ENCODE results near the gene WNT3.

WNT3 gene

DNA sequence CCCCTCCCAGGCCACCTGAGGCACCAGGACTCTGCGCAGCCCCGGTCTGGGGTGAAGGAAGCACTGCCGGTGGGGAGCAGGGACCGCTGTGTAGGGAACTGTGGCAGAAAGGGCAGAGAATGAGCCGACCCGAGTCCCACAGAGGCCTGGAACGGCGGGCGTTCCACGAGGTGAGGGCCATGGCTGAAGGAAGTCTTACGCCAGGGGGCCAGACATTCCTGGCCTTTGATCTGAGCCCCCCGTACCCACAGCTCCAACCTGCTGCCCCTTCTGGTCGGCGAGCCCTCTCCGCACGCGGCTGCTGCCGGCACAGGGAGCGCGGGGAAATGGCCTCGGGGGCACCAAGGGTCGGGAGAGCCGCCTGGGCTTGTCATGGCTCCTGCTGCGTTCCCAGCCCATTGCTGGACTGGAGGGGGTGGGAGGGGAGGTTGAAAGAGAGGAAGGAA lies 1.4 kb upstream of the WNT3 start:
- H3K79me2 ChIP-seq (ENCODE audit: control insufficient read depth, insufficient read depth, low read length), result peaks cover 37% of the 10 kb centered on the region
- peak overlapping the region; percentile 93 for H3K4ac ChIP-seq (ENCODE audit: low read depth, low read length)
- H4K8ac ChIP-seq (ENCODE audit: low read depth, low read length), result peak overlapping the region; percentile 0
- H2BK5ac ChIP-seq (ENCODE audit: low read length), result peak overlapping the region; percentile 100
- peak overlapping the region; percentile 96 for H3K27ac ChIP-seq (ENCODE audit: low read depth, low read length)
- peak overlapping the region; percentile 93 for H3K56ac ChIP-seq (ENCODE audit: low read length)
- H3K27me3 ChIP-seq (ENCODE audit: insufficient read depth, low read length, poor library complexity), result no peaks in the 10 kb centered on the region
- peaks cover 22% of the 10 kb centered on the region for H3K4me1 ChIP-seq (ENCODE audit: control insufficient read depth, low read depth, low read length)
- WGBS (ENCODE audit: extremely low coverage, insufficient coverage, low lambda C conversion rate), result no CpG with 5 or more reads among the region's 24 CpGs
- peak; percentile 76 for DNase-seq
- H3K9ac ChIP-seq (ENCODE audit: low read length), result peak overlapping the region; percentile 92
- H2BK120ac ChIP-seq (ENCODE audit: low read depth, low read length), result peak overlapping the region; percentile 92
- H3K23ac ChIP-seq (ENCODE audit: low read length), result peak overlapping the region; percentile 97
- H2AK5ac ChIP-seq (ENCODE audit: low read length), result peak overlapping the region; percentile 89
- H3K18ac ChIP-seq (ENCODE audit: low read length), result peak overlapping the region; percentile 71
- no peaks in the 10 kb centered on the region for H3K36me3 ChIP-seq (ENCODE audit: control insufficient read depth, insufficient read depth, low read length)
- peak overlapping the region; percentile 4 for H3K4me3 ChIP-seq (ENCODE audit: low read length)
- H3K79me1 ChIP-seq (ENCODE audit: low read length), result peaks cover 5% of the 10 kb centered on the region
- H2BK15ac ChIP-seq (replicated peaks; ENCODE audit: low read depth), result no peak overlapping the region
- peak overlapping the region; percentile 68 for H4K5ac ChIP-seq (ENCODE audit: low read length)
- H3K4me2 ChIP-seq (ENCODE audit: low read length), result peak overlapping the region; percentile 72

DNA sequence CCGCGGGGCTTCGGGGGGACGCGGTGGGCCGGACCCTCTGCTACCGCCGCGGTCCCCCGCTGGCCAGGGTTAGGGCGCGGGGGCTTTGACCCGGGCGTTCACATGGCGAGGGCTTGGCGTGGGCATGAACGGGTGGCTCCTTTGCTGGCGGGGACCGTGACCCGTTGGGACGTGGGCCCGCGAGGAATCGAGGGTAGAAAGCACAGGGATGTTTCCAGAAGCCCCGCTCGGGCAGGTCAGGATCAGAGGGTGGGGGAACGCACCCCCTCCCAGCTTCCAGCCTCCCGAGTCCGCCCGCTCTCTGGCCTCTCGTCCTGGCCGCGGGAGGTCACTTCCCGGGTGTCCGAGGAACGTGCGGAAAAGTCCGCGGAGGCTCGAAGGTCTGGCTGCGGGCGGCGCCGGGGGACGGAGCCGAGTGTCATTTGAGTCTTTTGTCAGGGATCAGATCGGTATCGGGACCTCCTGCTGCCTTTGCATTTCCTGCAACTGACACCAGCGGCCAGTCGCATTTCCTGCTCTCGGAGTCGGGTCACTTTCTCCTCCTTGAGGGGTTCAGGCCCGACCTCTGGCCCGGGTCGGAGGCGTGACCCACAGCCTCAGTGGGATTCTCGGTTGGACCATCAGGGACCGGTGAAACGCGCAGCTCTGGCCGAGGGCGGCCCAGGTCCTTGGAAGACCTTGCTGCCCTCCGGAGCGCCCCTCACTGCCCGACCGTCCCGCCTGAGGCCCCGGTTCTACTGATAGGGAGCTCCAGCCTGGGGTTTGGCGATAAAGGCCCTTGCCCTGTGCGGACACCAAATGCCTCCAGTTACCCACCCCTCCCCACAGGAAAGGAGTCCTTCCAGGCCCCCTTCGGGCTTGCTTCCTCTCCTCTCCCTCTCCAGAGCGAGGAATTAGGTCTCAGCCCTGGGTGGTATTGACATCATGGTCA lies 702 bp upstream of the WNT3 start:
- Histone ChIP-seq H3K56ac (ENCODE audit: low read length) (peak overlapping the region; percentile 96), H2BK15ac (replicated peaks; ENCODE audit: low read depth) (peak overlapping the region; percentile 10), H3K4me1 (ENCODE audit: control insufficient read depth, low read depth, low read length) (peaks cover 29% of the 10 kb centered on the region), H3K4me2 (ENCODE audit: low read length) (peak overlapping the region; percentile 72), H3K36me3 (ENCODE audit: control insufficient read depth, insufficient read depth, low read length) (no peaks in the 10 kb centered on the region), H4K8ac (ENCODE audit: low read depth, low read length) (peak overlapping the region; percentile 0), H2AK5ac (ENCODE audit: low read length) (peak overlapping the region; percentile 89), H3K4ac (ENCODE audit: low read depth, low read length) (peak overlapping the region; percentile 93), H3K4me3 (ENCODE audit: low read length) (peak overlapping the region; percentile 44), H3K79me1 (ENCODE audit: low read length) (peaks cover 8% of the 10 kb centered on the region), H3K18ac (ENCODE audit: low read length) (peak overlapping the region; percentile 93), H3K27ac (ENCODE audit: low read depth, low read length) (peak overlapping the region; percentile 96), H4K5ac (ENCODE audit: low read length) (no peak overlapping the region), H3K79me2 (ENCODE audit: control insufficient read depth, insufficient read depth, low read length) (peaks cover 44% of the 10 kb centered on the region), H3K9ac (ENCODE audit: low read length) (peak overlapping the region; percentile 92), H3K27me3 (ENCODE audit: insufficient read depth, low read length, poor library complexity) (no peaks in the 10 kb centered on the region), H2BK120ac (ENCODE audit: low read depth, low read length) (peak overlapping the region; percentile 92), H3K23ac (ENCODE audit: low read length) (peak overlapping the region; percentile 99), H2BK5ac (ENCODE audit: low read length) (peak overlapping the region; percentile 100)
- DNase-seq, result peak; percentile 98
- no CpG with 5 or more reads among the region's 72 CpGs for WGBS (ENCODE audit: extremely low coverage, insufficient coverage, low lambda C conversion rate)

DNA sequence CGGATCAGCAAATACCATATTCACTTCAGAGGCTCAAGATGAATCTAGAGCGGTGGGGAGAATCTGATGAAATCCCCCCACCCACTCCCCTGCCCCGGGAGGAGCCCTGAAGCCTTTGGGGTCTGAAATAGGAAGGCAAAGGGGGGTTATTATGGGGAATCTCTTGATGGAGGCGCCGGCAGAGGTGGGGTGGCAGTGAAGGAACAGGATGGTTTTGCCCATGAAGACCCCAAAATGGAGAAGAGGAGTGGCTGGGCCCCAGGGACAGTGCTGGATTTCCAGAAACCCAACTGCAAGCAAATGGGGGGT lies 637 bp downstream of the WNT3 start:
- Histone ChIP-seq H2BK15ac (replicated peaks; ENCODE audit: low read depth) (no peak overlapping the region), H3K18ac (ENCODE audit: low read length) (peak overlapping the region; percentile 91), H3K79me1 (ENCODE audit: low read length) (peaks cover 14% of the 10 kb centered on the region), H2BK120ac (ENCODE audit: low read depth, low read length) (peak overlapping the region; percentile 48), H3K4me3 (ENCODE audit: low read length) (peak overlapping the region; percentile 85), H3K27me3 (ENCODE audit: insufficient read depth, low read length, poor library complexity) (no peaks in the 10 kb centered on the region), H2BK5ac (ENCODE audit: low read length) (peak overlapping the region; percentile 65), H2AK5ac (ENCODE audit: low read length) (no peak overlapping the region), H3K79me2 (ENCODE audit: control insufficient read depth, insufficient read depth, low read length) (peaks cover 58% of the 10 kb centered on the region), H3K9ac (ENCODE audit: low read length) (peak overlapping the region; percentile 97), H3K4me2 (ENCODE audit: low read length) (peak overlapping the region; percentile 59), H3K4ac (ENCODE audit: low read depth, low read length) (peak overlapping the region; percentile 75), H3K23ac (ENCODE audit: low read length) (no peak overlapping the region), H3K4me1 (ENCODE audit: control insufficient read depth, low read depth, low read length) (peaks cover 38% of the 10 kb centered on the region), H4K8ac (ENCODE audit: low read depth, low read length) (no peak overlapping the region), H4K5ac (ENCODE audit: low read length) (no peak overlapping the region), H3K56ac (ENCODE audit: low read length) (peak overlapping the region; percentile 96), H3K27ac (ENCODE audit: low read depth, low read length) (peak overlapping the region; percentile 31), H3K36me3 (ENCODE audit: control insufficient read depth, insufficient read depth, low read length) (no peaks in the 10 kb centered on the region)
- no CpG with 5 or more reads among the region's 5 CpGs for WGBS (ENCODE audit: extremely low coverage, insufficient coverage, low lambda C conversion rate)
- no peak for DNase-seq

DNA sequence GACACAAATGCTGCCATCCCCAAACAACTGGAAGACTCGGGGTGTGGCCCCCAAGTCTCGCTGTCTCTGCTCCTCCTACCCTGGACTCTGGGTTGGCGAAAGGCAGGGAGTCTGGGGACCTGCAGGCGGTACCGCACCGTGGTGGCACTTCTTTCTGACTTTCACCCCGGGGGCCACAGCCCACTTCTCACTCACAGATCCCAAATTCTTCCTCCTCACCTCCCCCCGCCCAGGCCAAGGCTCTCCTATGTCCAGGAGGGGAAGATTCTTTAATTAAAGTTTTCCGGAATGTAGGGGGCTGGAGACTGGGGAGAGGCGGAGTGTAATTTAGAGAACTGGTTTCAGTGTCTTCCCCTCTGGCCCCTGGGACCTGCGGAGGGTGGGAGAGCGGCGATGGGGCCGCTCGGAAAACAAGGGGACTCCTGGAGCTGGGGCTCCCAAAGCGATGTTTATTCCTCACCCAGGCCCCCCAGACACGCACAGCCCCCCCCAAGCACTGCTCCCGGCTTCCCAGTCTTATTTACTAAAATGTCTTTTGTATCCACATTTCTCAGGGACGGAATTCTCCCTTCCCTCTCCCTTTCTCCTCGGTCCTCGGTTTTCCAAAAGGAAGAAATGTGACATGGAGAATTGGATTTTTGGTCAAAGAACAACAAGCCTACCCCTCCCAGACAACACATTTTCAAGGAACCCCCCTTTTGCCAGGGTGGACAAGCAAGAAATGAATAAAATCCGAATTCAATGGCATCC lies 1.2 kb downstream of the WNT3 start:
- H3K79me2 ChIP-seq (ENCODE audit: control insufficient read depth, insufficient read depth, low read length), result peaks cover 63% of the 10 kb centered on the region
- H4K5ac ChIP-seq (ENCODE audit: low read length), result no peak overlapping the region
- H4K8ac ChIP-seq (ENCODE audit: low read depth, low read length), result no peak overlapping the region
- peak overlapping the region; percentile 31 for H3K27ac ChIP-seq (ENCODE audit: low read depth, low read length)
- H3K9ac ChIP-seq (ENCODE audit: low read length), result peak overlapping the region; percentile 97
- H2AK5ac ChIP-seq (ENCODE audit: low read length), result peak overlapping the region; percentile 32
- peak overlapping the region; percentile 52 for H2BK120ac ChIP-seq (ENCODE audit: low read depth, low read length)
- H3K79me1 ChIP-seq (ENCODE audit: low read length), result peaks cover 18% of the 10 kb centered on the region
- peak overlapping the region; percentile 96 for H3K56ac ChIP-seq (ENCODE audit: low read length)
- peak overlapping the region; percentile 86 for H3K23ac ChIP-seq (ENCODE audit: low read length)
- H3K4me1 ChIP-seq (ENCODE audit: control insufficient read depth, low read depth, low read length), result peaks cover 43% of the 10 kb centered on the region
- H3K4me3 ChIP-seq (ENCODE audit: low read length), result peak overlapping the region; percentile 85
- H3K4me2 ChIP-seq (ENCODE audit: low read length), result peak overlapping the region; percentile 59
- WGBS (ENCODE audit: extremely low coverage, insufficient coverage, low lambda C conversion rate), result no CpG with 5 or more reads among the region's 22 CpGs
- no peaks in the 10 kb centered on the region for H3K36me3 ChIP-seq (ENCODE audit: control insufficient read depth, insufficient read depth, low read length)
- peak overlapping the region; percentile 83 for H2BK5ac ChIP-seq (ENCODE audit: low read length)
- peak overlapping the region; percentile 91 for H3K18ac ChIP-seq (ENCODE audit: low read length)
- H2BK15ac ChIP-seq (replicated peaks; ENCODE audit: low read depth), result no peak overlapping the region
- H3K27me3 ChIP-seq (ENCODE audit: insufficient read depth, low read length, poor library complexity), result no peaks in the 10 kb centered on the region
- peak overlapping the region; percentile 75 for H3K4ac ChIP-seq (ENCODE audit: low read depth, low read length)
- no peak for DNase-seq

DNA sequence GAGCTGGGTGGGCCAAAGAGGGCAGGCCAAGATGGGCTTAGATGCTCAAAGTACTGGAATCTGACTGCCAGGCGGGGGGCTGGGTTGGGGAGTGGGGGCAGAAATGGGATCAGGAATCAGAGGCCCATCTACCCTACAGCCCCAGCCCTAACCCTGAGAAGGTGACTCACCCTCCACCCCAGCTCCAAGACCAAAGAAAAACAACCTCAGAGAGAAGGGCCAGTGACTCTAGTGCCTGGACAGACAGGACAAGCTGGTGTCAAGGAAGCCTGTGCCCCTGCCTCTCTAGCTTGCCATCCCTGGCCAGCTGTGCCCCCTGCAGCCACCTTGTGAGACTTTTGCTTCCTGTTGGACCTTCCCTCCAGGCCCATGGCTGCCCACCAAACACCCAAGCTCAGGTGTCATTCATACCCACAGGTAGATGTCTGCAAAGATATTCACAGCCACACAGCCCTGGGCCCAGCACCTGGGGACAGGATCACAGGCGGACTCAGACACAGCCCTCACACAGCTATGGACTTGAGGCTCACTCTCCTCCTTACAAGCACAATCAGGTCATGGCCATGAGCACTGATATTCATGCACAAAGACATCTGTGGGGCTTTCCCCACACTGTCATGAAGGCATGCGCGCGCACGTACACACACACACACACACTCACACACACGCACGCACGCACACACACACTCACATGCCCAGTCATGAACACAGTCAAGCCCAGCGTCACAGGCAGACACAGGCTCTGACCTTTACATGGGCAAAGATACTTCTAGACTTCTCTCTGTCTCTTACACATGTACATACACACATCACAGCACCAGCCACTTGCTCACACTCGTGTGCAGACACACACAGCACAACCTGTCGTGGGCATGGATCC lies 2.8 kb downstream of the WNT3 start:
- WGBS (ENCODE audit: extremely low coverage, insufficient coverage, low lambda C conversion rate), result no CpG with 5 or more reads among the region's 12 CpGs
- peaks cover 37% of the 10 kb centered on the region for H3K4me1 ChIP-seq (ENCODE audit: control insufficient read depth, low read depth, low read length)
- peaks cover 18% of the 10 kb centered on the region for H3K79me1 ChIP-seq (ENCODE audit: low read length)
- no peaks in the 10 kb centered on the region for H3K27me3 ChIP-seq (ENCODE audit: insufficient read depth, low read length, poor library complexity)
- no peaks in the 10 kb centered on the region for H3K36me3 ChIP-seq (ENCODE audit: control insufficient read depth, insufficient read depth, low read length)
- H3K4ac ChIP-seq (ENCODE audit: low read depth, low read length), result no peak overlapping the region
- peaks cover 78% of the 10 kb centered on the region for H3K79me2 ChIP-seq (ENCODE audit: control insufficient read depth, insufficient read depth, low read length)
- peak overlapping the region; percentile 97 for H3K9ac ChIP-seq (ENCODE audit: low read length)
- DNase-seq, result no peak
- no peak overlapping the region for H4K5ac ChIP-seq (ENCODE audit: low read length)
- no peak overlapping the region for H2BK15ac ChIP-seq (replicated peaks; ENCODE audit: low read depth)
- peak overlapping the region; percentile 6 for H3K27ac ChIP-seq (ENCODE audit: low read depth, low read length)
- H4K8ac ChIP-seq (ENCODE audit: low read depth, low read length), result no peak overlapping the region
- H3K4me2 ChIP-seq (ENCODE audit: low read length), result peak overlapping the region; percentile 59
- peak overlapping the region; percentile 69 for H3K23ac ChIP-seq (ENCODE audit: low read length)
- H3K18ac ChIP-seq (ENCODE audit: low read length), result peak overlapping the region; percentile 91
- H2AK5ac ChIP-seq (ENCODE audit: low read length), result peak overlapping the region; percentile 66
- H3K4me3 ChIP-seq (ENCODE audit: low read length), result peak overlapping the region; percentile 85
- peak overlapping the region; percentile 96 for H3K56ac ChIP-seq (ENCODE audit: low read length)
- H2BK120ac ChIP-seq (ENCODE audit: low read depth, low read length), result no peak overlapping the region
- H2BK5ac ChIP-seq (ENCODE audit: low read length), result peak overlapping the region; percentile 83

Data from mesendoderm (in vitro differentiated cells).